ENCODE results near the gene PLCB3. TPM values are rescaled to one million over a fixed set of nuclear protein-coding genes. Genes with fewer than 3 reads are reported as not detected.
A peak's percentile ranks its signal among the peaks of the same experiment; 100 is the strongest.

Gene PLCB3
- total and polyA plus RNA-seq, 10 of the 15 experiments (the other 5 are each of a cell fraction or from before 2014, with no cell fraction given) = 0.03 to 10.3 (median 3.3) TPM

- Histone ChIP-seq H3K27me3 (replicated peaks in 1 of 2; ENCODE audit: control insufficient read depth in 2 of 2, insufficient read depth in 2 of 2, low read length in 1 of 2) (no peaks in the 10 kb centered on the region), H3K9ac (ENCODE audit: control insufficient read depth, insufficient read depth, low read length) (no peak overlapping the region), H2AFZ (ENCODE audit: control insufficient read depth, low read depth, low read length) (no peak overlapping the region), H3K4me3 (no peak overlapping the region), H3K9me3 (replicated peaks; ENCODE audit: control insufficient read depth, insufficient read depth, low read length) (no peaks in the 10 kb centered on the region), H3K79me2 (ENCODE audit: control insufficient read depth, insufficient read depth, low read length) (peaks cover 3% of the 10 kb centered on the region; the same call in 1 of the 2 replicates), H3K27ac (ENCODE audit: control insufficient read depth, insufficient read depth) (no peak overlapping the region), H4K20me1 (ENCODE audit: control insufficient read depth, insufficient read depth) (no peaks in the 10 kb centered on the region; the same call in 1 of the 2 replicates), H3K36me3 (ENCODE audit: control insufficient read depth in 2 of 2, insufficient read depth in 2 of 2, low read length in 1 of 2) (peaks cover 0 to 3% of the 10 kb centered on the region in 2 experiments; a peak in 1 of 4 replicates), H3K4me1 (ENCODE audit: control insufficient read depth, insufficient read depth, low read length) (no peaks in the 10 kb centered on the region), H3K4me2 (ENCODE audit: control insufficient read depth, insufficient read depth) (no peak overlapping the region)
- POLR2A ChIA-PET = interaction anchor here (0.6 to 0.7 kb wide), 2 partner anchors 38 to 1056 kb away, joined by 3 to 6 read pairs; partner anchors contain the start of gene FKBP2
- TSS peak; percentile 33 for BruUV-seq (replicated peaks)
- CTCF ChIA-PET = interaction anchor here (0.6 to 3.5 kb wide), 4 partner anchors 22 to 177 kb away, joined by 3 to 10 read pairs (median 4); no protein-coding TSS in a partner anchor
- SMC1A ChIA-PET (ENCODE audit: uncharacterized antibody, unreplicated experiment) = interaction anchor here (0.6 to 1.8 kb wide), 3 partner anchors 9 to 432 kb away, joined by 3 to 7 read pairs (median 3); no protein-coding TSS in a partner anchor
- no peak for FAIRE-seq
- ATAC-seq = no peak; the same call in 2 of the 3 replicates
- no peak for DNase-seq (ENCODE audit: low read depth, low spot score)
- RAD21 ChIA-PET (ENCODE audit: unreplicated experiment) = no interaction called here
- in situ Hi-C loops (cut with MboI) (no loop called here), intact Hi-C loops (cut with micrococcal nuclease; ENCODE audit: unreplicated experiment) (no loop called here)
- 83% methylated on average over 8 of the region's 8 CpGs for WGBS (ENCODE audit: insufficient coverage, insufficient replicate concordance, low lambda C conversion rate, missing lambda C conversion rate)
- TF ChIP-seq USF1 (IDR thresholded peaks at IDR 0.05; ENCODE audit: borderline replicate concordance, extremely low read length, insufficient read depth, low read depth, low read length) = no peak
- TF ChIP-seq RUNX3 (IDR thresholded peaks at IDR 0.05; ENCODE audit: low read length) = no peak
- no peak for TF ChIP-seq ZNF24 (IDR thresholded peaks at IDR 0.05)
- TF ChIP-seq BCLAF1 (IDR thresholded peaks at IDR 0.05) = no peak
- no peak for TF ChIP-seq ESRRA (IDR thresholded peaks at IDR 0.05; ENCODE audit: low read length)
- TF ChIP-seq RFX5 (IDR thresholded peaks at IDR 0.05; ENCODE audit: low read depth, low read length) = no peak
- TF ChIP-seq STAT3 (IDR thresholded peaks at IDR 0.05; ENCODE audit: low read depth, low read length) = no peak
- no peak for TF ChIP-seq CTCF (IDR thresholded peaks at IDR 0.05 in 2 of 3, conservative IDR thresholded peaks at IDR 0.05 in 1 of 3; ENCODE audit: control insufficient read depth in 2 of 3, extremely low read depth in 1 of 3, insufficient read depth in 1 of 3, low read depth in 3 of 3, low read length in 3 of 3)
- TF ChIP-seq SRF (IDR thresholded peaks at IDR 0.05; ENCODE audit: low read depth in 2 of 2, low read length in 2 of 2) = no peak
- no peak for TF ChIP-seq ZBTB11 (CRISPR knock-in tag; IDR thresholded peaks at IDR 0.05)
- TF ChIP-seq NR2C2 (IDR thresholded peaks at IDR 0.05; ENCODE audit: borderline replicate concordance, control insufficient read depth, insufficient read length, low read depth) = no peak
- no peak for TF ChIP-seq ZSCAN29 (IDR thresholded peaks at IDR 0.05)
- TF ChIP-seq CREB1 (IDR thresholded peaks at IDR 0.05; ENCODE audit: low read depth) = no peak
Observed at GRCh38 chr11:64278576-64279190, 27.4 kb downstream of the PLCB3 start.
